G401.6 (cell line): ENCODE data around the gene KCNMA1.

Source experiments
- FAIRE-seq: peaks from 2 replicates; lab custom pipeline; 2012; peaks lifted over from hg19 to GRCh38; lab: Jason Lieb, UNC

Gene KCNMA1

GRCh38 chr10:77032188-77032570, 605.4 kb downstream of the KCNMA1 start:
- FAIRE-seq: no peak

- FAIRE-seq: no peak
Measured at GRCh38 chr10:77031531-77032187, 605.9 kb downstream of the KCNMA1 start.

- no peak for FAIRE-seq
Measured at GRCh38 chr10:77030974-77031373, 606.6 kb downstream of the KCNMA1 start.

- FAIRE-seq: no peak
Measured at GRCh38 chr10:77029777-77030717, 607.6 kb downstream of the KCNMA1 start.

- no peak for FAIRE-seq
Measured at GRCh38 chr10:77028042-77028441, 609.6 kb downstream of the KCNMA1 start.

GRCh38 chr10:77027576-77027975, 610.0 kb downstream of the KCNMA1 start:
- no peak for FAIRE-seq

GRCh38 chr10:77027141-77027540, 610.5 kb downstream of the KCNMA1 start:
- FAIRE-seq: no peak

GRCh38 chr10:77026148-77026547, 611.5 kb downstream of the KCNMA1 start:
- FAIRE-seq: no peak

- no peak for FAIRE-seq
Measured at GRCh38 chr10:77024461-77024860, 613.1 kb downstream of the KCNMA1 start.

GRCh38 chr10:77023396-77023795, 614.2 kb downstream of the KCNMA1 start:
- FAIRE-seq: no peak

GRCh38 chr10:77022671-77023070, 614.9 kb downstream of the KCNMA1 start:
- FAIRE-seq: no peak

GRCh38 chr10:77021966-77022490, 615.6 kb downstream of the KCNMA1 start:
- FAIRE-seq: no peak

- FAIRE-seq: no peak
Measured at GRCh38 chr10:77020426-77021040, 617.1 kb downstream of the KCNMA1 start.

GRCh38 chr10:77016855-77017254, 620.8 kb downstream of the KCNMA1 start:
- FAIRE-seq: no peak

GRCh38 chr10:77016278-77016815, 621.3 kb downstream of the KCNMA1 start:
- no peak for FAIRE-seq

GRCh38 chr10:77015360-77015759, 622.2 kb downstream of the KCNMA1 start:
- no peak for FAIRE-seq

- FAIRE-seq: no peak
Measured at GRCh38 chr10:77012812-77013500, 624.7 kb downstream of the KCNMA1 start.

- FAIRE-seq: no peak
Measured at GRCh38 chr10:77011874-77012811, 625.5 kb downstream of the KCNMA1 start.

GRCh38 chr10:77010430-77010829, 627.2 kb downstream of the KCNMA1 start:
- no peak for FAIRE-seq

GRCh38 chr10:77007834-77008233, 629.8 kb downstream of the KCNMA1 start:
- FAIRE-seq: no peak
